Panc1 (cell line): ENCODE results near the gene SORD.

Experiments
- SIN3A ChIP-seq: IDR thresholded peaks from 2 replicates; pipeline ENCODE4 v1.6.1; 2012; ENCODE audit warnings: low read depth, mild to moderate bottlenecking, low read length, moderate library complexity, borderline replicate concordance; ENCODE audit not compliant: insufficient read depth
- TCF7L2 ChIP-seq: IDR thresholded peaks from 2 replicates; pipeline ENCODE4 v1.6.1; 2011; ENCODE audit warnings: mild to moderate bottlenecking, low read depth, low read length, inconsistent platforms
- TF ChIP-seq, protein P1 (sequence below): fragments of 450-650 bp; IDR thresholded peaks from 2 replicates; pipeline ENCODE4 v1.5.1; 2017; ENCODE audit warnings: mild to moderate bottlenecking
- TF ChIP-seq, protein P2 (sequence below), 2 experiments: IDR thresholded peaks; 2 replicates each; pipeline ENCODE4 v1.6.1; 2011 to 2012; ENCODE audit warnings: low read depth in 2 of 2, control low read depth in 1 of 2, low read length in 1 of 2, mild to moderate bottlenecking in 1 of 2, moderate library complexity in 1 of 2; ENCODE audit not compliant: insufficient read depth in 1 of 2

DNA sequence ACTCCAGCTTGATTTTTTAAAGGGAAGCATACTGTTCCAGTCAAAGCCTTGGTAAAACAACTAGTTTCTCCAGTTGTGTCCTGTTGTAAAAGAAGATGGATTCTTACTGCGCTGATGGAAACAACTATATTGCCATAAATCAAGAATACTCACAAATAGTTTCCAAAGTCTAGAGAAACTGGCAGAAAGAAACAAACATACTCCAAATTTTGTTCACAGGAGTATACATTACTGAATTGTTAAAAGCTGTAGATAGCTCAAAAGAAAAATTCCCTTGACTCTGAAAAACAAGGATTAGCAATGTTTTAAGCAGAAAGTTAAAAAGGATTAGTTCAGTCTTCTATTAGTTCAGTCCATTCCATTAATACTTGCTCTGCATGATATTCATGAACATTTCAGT lies 27.6 kb downstream of the SORD start:
- TF ChIP-seq, protein P1, sequence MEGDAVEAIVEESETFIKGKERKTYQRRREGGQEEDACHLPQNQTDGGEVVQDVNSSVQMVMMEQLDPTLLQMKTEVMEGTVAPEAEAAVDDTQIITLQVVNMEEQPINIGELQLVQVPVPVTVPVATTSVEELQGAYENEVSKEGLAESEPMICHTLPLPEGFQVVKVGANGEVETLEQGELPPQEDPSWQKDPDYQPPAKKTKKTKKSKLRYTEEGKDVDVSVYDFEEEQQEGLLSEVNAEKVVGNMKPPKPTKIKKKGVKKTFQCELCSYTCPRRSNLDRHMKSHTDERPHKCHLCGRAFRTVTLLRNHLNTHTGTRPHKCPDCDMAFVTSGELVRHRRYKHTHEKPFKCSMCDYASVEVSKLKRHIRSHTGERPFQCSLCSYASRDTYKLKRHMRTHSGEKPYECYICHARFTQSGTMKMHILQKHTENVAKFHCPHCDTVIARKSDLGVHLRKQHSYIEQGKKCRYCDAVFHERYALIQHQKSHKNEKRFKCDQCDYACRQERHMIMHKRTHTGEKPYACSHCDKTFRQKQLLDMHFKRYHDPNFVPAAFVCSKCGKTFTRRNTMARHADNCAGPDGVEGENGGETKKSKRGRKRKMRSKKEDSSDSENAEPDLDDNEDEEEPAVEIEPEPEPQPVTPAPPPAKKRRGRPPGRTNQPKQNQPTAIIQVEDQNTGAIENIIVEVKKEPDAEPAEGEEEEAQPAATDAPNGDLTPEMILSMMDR, result no peak
- no peak for TF ChIP-seq TCF7L2
- no peak for TF ChIP-seq SIN3A
- TF ChIP-seq, protein P2, sequence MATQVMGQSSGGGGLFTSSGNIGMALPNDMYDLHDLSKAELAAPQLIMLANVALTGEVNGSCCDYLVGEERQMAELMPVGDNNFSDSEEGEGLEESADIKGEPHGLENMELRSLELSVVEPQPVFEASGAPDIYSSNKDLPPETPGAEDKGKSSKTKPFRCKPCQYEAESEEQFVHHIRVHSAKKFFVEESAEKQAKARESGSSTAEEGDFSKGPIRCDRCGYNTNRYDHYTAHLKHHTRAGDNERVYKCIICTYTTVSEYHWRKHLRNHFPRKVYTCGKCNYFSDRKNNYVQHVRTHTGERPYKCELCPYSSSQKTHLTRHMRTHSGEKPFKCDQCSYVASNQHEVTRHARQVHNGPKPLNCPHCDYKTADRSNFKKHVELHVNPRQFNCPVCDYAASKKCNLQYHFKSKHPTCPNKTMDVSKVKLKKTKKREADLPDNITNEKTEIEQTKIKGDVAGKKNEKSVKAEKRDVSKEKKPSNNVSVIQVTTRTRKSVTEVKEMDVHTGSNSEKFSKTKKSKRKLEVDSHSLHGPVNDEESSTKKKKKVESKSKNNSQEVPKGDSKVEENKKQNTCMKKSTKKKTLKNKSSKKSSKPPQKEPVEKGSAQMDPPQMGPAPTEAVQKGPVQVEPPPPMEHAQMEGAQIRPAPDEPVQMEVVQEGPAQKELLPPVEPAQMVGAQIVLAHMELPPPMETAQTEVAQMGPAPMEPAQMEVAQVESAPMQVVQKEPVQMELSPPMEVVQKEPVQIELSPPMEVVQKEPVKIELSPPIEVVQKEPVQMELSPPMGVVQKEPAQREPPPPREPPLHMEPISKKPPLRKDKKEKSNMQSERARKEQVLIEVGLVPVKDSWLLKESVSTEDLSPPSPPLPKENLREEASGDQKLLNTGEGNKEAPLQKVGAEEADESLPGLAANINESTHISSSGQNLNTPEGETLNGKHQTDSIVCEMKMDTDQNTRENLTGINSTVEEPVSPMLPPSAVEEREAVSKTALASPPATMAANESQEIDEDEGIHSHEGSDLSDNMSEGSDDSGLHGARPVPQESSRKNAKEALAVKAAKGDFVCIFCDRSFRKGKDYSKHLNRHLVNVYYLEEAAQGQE (IDR thresholded peaks at IDR 0.05; ENCODE audit: insufficient read depth in 1 of 2, low read depth in 2 of 2, low read length in 1 of 2), result no peak
